Activated naive CD8-positive, alpha-beta T cell treated with anti-CD3 and anti-CD28 coated beads, Interleukin-2, amount 50 U/mL, for 24 hours (primary cell): Measurements from ENCODE around the gene CFDP1.

Experiments used
- ATAC-seq: fragments of 150-1000 bp; cut with Tn5 transposase; one replicate; pipeline ENCODE4 v1.10.0; 2021
- DNase-seq: peaks from one replicate; pipeline ENCODE4 v3.0.0; 2021
- H3K27ac Mint-ChIP-seq: one replicate; pipeline ENCODE4 v1.8.0; 2021; ENCODE audit warnings: mild to moderate bottlenecking, mixed read lengths
- H3K27me3 Mint-ChIP-seq: one replicate; pipeline ENCODE4 v1.8.0; 2021; ENCODE audit warnings: mixed read lengths
- H3K36me3 Mint-ChIP-seq: one replicate; pipeline ENCODE4 v1.8.0; 2021; ENCODE audit warnings: low read depth, mixed read lengths
- H3K4me1 Mint-ChIP-seq: one replicate; pipeline ENCODE4 v1.8.0; 2021; ENCODE audit warnings: mixed read lengths
- H3K4me3 Mint-ChIP-seq: one replicate; pipeline ENCODE4 v1.8.0; 2021; ENCODE audit warnings: mild to moderate bottlenecking, moderate library complexity, mixed read lengths
- H3K9me3 Mint-ChIP-seq: one replicate; pipeline ENCODE4 v1.8.0; 2021; ENCODE audit warnings: mixed read lengths

CFDP1 gene

GRCh38 chr16:75343941-75344340, 89.4 kb downstream of the CFDP1 start:
- DNase-seq: no peak
- no peak overlapping the region for H3K27ac Mint-ChIP-seq
- no peaks in the 10 kb centered on the region for H3K9me3 Mint-ChIP-seq
- no peak overlapping the region for H3K4me3 Mint-ChIP-seq
- H3K4me1 Mint-ChIP-seq: peaks cover 2% of the 10 kb centered on the region
- H3K36me3 Mint-ChIP-seq: peaks cover 27% of the 10 kb centered on the region
- peaks cover 2% of the 10 kb centered on the region for H3K27me3 Mint-ChIP-seq
- ATAC-seq: no peak

- Mint-ChIP-seq H3K27ac (no peak overlapping the region), H3K4me3 (no peak overlapping the region), H3K27me3 (peaks cover 2% of the 10 kb centered on the region), H3K36me3 (peaks cover 27% of the 10 kb centered on the region), H3K9me3 (no peaks in the 10 kb centered on the region), H3K4me1 (peaks cover 2% of the 10 kb centered on the region)
- ATAC-seq (no peak), DNase-seq (no peak)
Measured at GRCh38 chr16:75343286-75343685, 90.0 kb downstream of the CFDP1 start.

- Mint-ChIP-seq H3K27me3 (peaks cover 2% of the 10 kb centered on the region), H3K9me3 (no peaks in the 10 kb centered on the region), H3K27ac (no peak overlapping the region), H3K4me1 (peaks cover 2% of the 10 kb centered on the region), H3K36me3 (peaks cover 23% of the 10 kb centered on the region), H3K4me3 (no peak overlapping the region)
- ATAC-seq: no peak
- no peak for DNase-seq
Measured at GRCh38 chr16:75342308-75342811, 90.9 kb downstream of the CFDP1 start.

GRCh38 chr16:75341564-75342307, 91.6 kb downstream of the CFDP1 start:
- Mint-ChIP-seq H3K27me3 (peaks cover 2% of the 10 kb centered on the region), H3K36me3 (peaks cover 22% of the 10 kb centered on the region), H3K4me1 (peaks cover 2% of the 10 kb centered on the region), H3K9me3 (no peaks in the 10 kb centered on the region), H3K27ac (no peak overlapping the region), H3K4me3 (no peak overlapping the region)
- DNase-seq (no peak), ATAC-seq (no peak)

- H3K27ac Mint-ChIP-seq: no peak overlapping the region
- H3K4me1 Mint-ChIP-seq: peaks cover 2% of the 10 kb centered on the region
- DNase-seq (no peak), ATAC-seq (no peak)
- H3K9me3 Mint-ChIP-seq: no peaks in the 10 kb centered on the region
- no peak overlapping the region for H3K4me3 Mint-ChIP-seq
- peaks cover 18% of the 10 kb centered on the region for H3K36me3 Mint-ChIP-seq
- H3K27me3 Mint-ChIP-seq: peaks cover 2% of the 10 kb centered on the region
Measured at GRCh38 chr16:75340741-75341491, 92.4 kb downstream of the CFDP1 start.

GRCh38 chr16:75337430-75337829, 95.9 kb downstream of the CFDP1 start:
- peaks cover 14% of the 10 kb centered on the region for H3K4me1 Mint-ChIP-seq
- peaks cover 12% of the 10 kb centered on the region for H3K36me3 Mint-ChIP-seq
- H3K9me3 Mint-ChIP-seq: no peaks in the 10 kb centered on the region
- peaks cover 2% of the 10 kb centered on the region for H3K27me3 Mint-ChIP-seq
- no peak overlapping the region for H3K4me3 Mint-ChIP-seq
- DNase-seq: no peak
- H3K27ac Mint-ChIP-seq: no peak overlapping the region
- no peak for ATAC-seq

- Mint-ChIP-seq H3K4me1 (peaks cover 13% of the 10 kb centered on the region), H3K36me3 (peaks cover 14% of the 10 kb centered on the region), H3K27me3 (peaks cover 2% of the 10 kb centered on the region), H3K9me3 (no peaks in the 10 kb centered on the region), H3K4me3 (no peak overlapping the region), H3K27ac (no peak overlapping the region)
- ATAC-seq (no peak), DNase-seq (no peak)
Measured at GRCh38 chr16:75336521-75336920, 96.8 kb downstream of the CFDP1 start.

- ATAC-seq (no peak), DNase-seq (no peak)
- no peaks in the 10 kb centered on the region for H3K9me3 Mint-ChIP-seq
- no peak overlapping the region for H3K4me3 Mint-ChIP-seq
- H3K27me3 Mint-ChIP-seq: no peaks in the 10 kb centered on the region
- peaks cover 7% of the 10 kb centered on the region for H3K36me3 Mint-ChIP-seq
- H3K27ac Mint-ChIP-seq: no peak overlapping the region
- H3K4me1 Mint-ChIP-seq: peaks cover 13% of the 10 kb centered on the region
Measured at GRCh38 chr16:75333721-75334163, 99.6 kb downstream of the CFDP1 start.

GRCh38 chr16:75329943-75330342, 103.4 kb downstream of the CFDP1 start:
- Mint-ChIP-seq H3K9me3 (no peaks in the 10 kb centered on the region), H3K27ac (no peak overlapping the region), H3K4me3 (no peak overlapping the region), H3K27me3 (peaks cover 10% of the 10 kb centered on the region), H3K36me3 (peaks cover 7% of the 10 kb centered on the region), H3K4me1 (peaks cover 22% of the 10 kb centered on the region)
- ATAC-seq (no peak), DNase-seq (no peak)

GRCh38 chr16:75326333-75326732, 107.0 kb downstream of the CFDP1 start:
- H3K4me1 Mint-ChIP-seq: peaks cover 11% of the 10 kb centered on the region
- no peak overlapping the region for H3K4me3 Mint-ChIP-seq
- no peak for DNase-seq
- no peaks in the 10 kb centered on the region for H3K9me3 Mint-ChIP-seq
- peaks cover 13% of the 10 kb centered on the region for H3K36me3 Mint-ChIP-seq
- H3K27me3 Mint-ChIP-seq: peaks cover 15% of the 10 kb centered on the region
- no peak for ATAC-seq
- no peak overlapping the region for H3K27ac Mint-ChIP-seq

- Mint-ChIP-seq H3K27ac (no peak overlapping the region), H3K36me3 (peaks cover 9% of the 10 kb centered on the region), H3K9me3 (no peaks in the 10 kb centered on the region), H3K4me1 (peaks cover 34% of the 10 kb centered on the region), H3K4me3 (no peak overlapping the region), H3K27me3 (peaks cover 15% of the 10 kb centered on the region)
- no peak for DNase-seq
- no peak for ATAC-seq
Measured at GRCh38 chr16:75323933-75324332, 109.4 kb downstream of the CFDP1 start.

- H3K4me1 Mint-ChIP-seq: peaks cover 37% of the 10 kb centered on the region
- no peak for DNase-seq
- H3K36me3 Mint-ChIP-seq: peaks cover 9% of the 10 kb centered on the region
- H3K27ac Mint-ChIP-seq: no peak overlapping the region
- ATAC-seq: no peak
- H3K27me3 Mint-ChIP-seq: peaks cover 15% of the 10 kb centered on the region
- H3K9me3 Mint-ChIP-seq: no peaks in the 10 kb centered on the region
- no peak overlapping the region for H3K4me3 Mint-ChIP-seq
Measured at GRCh38 chr16:75323198-75323597, 110.1 kb downstream of the CFDP1 start.

- H3K36me3 Mint-ChIP-seq: peaks cover 12% of the 10 kb centered on the region
- H3K27me3 Mint-ChIP-seq: peaks cover 17% of the 10 kb centered on the region
- ATAC-seq (no peak), DNase-seq (no peak)
- peaks cover 41% of the 10 kb centered on the region for H3K4me1 Mint-ChIP-seq
- H3K9me3 Mint-ChIP-seq: no peaks in the 10 kb centered on the region
- H3K27ac Mint-ChIP-seq: no peak overlapping the region
- H3K4me3 Mint-ChIP-seq: no peak overlapping the region
Measured at GRCh38 chr16:75322740-75323139, 110.6 kb downstream of the CFDP1 start.

GRCh38 chr16:75320435-75320834, 112.9 kb downstream of the CFDP1 start:
- H3K27me3 Mint-ChIP-seq: peaks cover 11% of the 10 kb centered on the region
- no peaks in the 10 kb centered on the region for H3K9me3 Mint-ChIP-seq
- peaks cover 23% of the 10 kb centered on the region for H3K36me3 Mint-ChIP-seq
- peak overlapping the region; percentile 50 for H3K27ac Mint-ChIP-seq
- no peak overlapping the region for H3K4me3 Mint-ChIP-seq
- no peak for ATAC-seq
- H3K4me1 Mint-ChIP-seq: peaks cover 40% of the 10 kb centered on the region
- no peak for DNase-seq
